ENCODE data around the gene SPSB2.

- TF ChIP-seq EP300 (IDR thresholded peaks at IDR 0.05) (no peak), CTCF (IDR thresholded peaks at IDR 0.05) (no peak), POLR2A (IDR thresholded peaks at IDR 0.05) (no peak)
Observed at GRCh38 chr12:6905414-6906040, 32.4 kb upstream of the SPSB2 start.

All from tibial nerve (tissue), 4 donors.